Osteocyte (in vitro differentiated cells): ENCODE measurements around the gene MGA. TPM values are rescaled to one million over a fixed set of nuclear protein-coding genes. Genes with fewer than 3 reads are reported as not detected.

Source experiments
- DNase-seq: peaks from one replicate; pipeline ENCODE4 v3.0.0; 2021; ENCODE audit warnings: mixed read lengths; ENCODE audit not compliant: unreplicated experiment; ENCODE audit errors: extremely low spot score
- H3K27ac Mint-ChIP-seq: one replicate; pipeline ENCODE4 v1.8.0; 2021; ENCODE audit warnings: mild to moderate bottlenecking, mixed read lengths; ENCODE audit not compliant: unreplicated experiment
- H3K27me3 Mint-ChIP-seq: one replicate; pipeline ENCODE4 v1.8.0; 2021; ENCODE audit warnings: mixed read lengths; ENCODE audit not compliant: unreplicated experiment
- H3K36me3 Mint-ChIP-seq: one replicate; pipeline ENCODE4 v1.8.0; 2021; ENCODE audit warnings: mixed read lengths; ENCODE audit not compliant: unreplicated experiment
- H3K4me1 Mint-ChIP-seq: one replicate; pipeline ENCODE4 v1.8.0; 2021; ENCODE audit warnings: mixed read lengths; ENCODE audit not compliant: unreplicated experiment
- H3K4me3 Mint-ChIP-seq: one replicate; pipeline ENCODE4 v1.8.0; 2021; ENCODE audit warnings: mild to moderate bottlenecking, moderate library complexity, mixed read lengths; ENCODE audit not compliant: unreplicated experiment
- H3K9me3 Mint-ChIP-seq: one replicate; pipeline ENCODE4 v1.8.0; 2021; ENCODE audit warnings: mixed read lengths; ENCODE audit not compliant: unreplicated experiment
- CTCF ChIP-seq: fragments of 200-600 bp; sonication (generic); IDR thresholded peaks from 2 replicates; pipeline ENCODE4 v1.5.0; 2021; ENCODE audit warnings: antibody characterized with exemption, mild to moderate bottlenecking, moderate library complexity
- total RNA-seq: library from RNA; stranded (reverse); gene quantifications from 2 replicates; pipeline ENCODE4 v1.2.1, GENCODE V29; 2021

The MGA gene
- total RNA-seq, 1 donor from 2014 or later, result 47.2 TPM

GRCh38 chr15:41772720-41773331 lies 112.6 kb downstream of the MGA start:
- Mint-ChIP-seq H3K9me3 (no peaks in the 10 kb centered on the region), H3K4me1 (peaks cover 43% of the 10 kb centered on the region), H3K27ac (peak overlapping the region; percentile 96), H3K36me3 (peaks cover 6% of the 10 kb centered on the region), H3K4me3 (peak overlapping the region; percentile 86), H3K27me3 (no peaks in the 10 kb centered on the region)
- TF ChIP-seq CTCF, result peak; percentile 80
- no peak for DNase-seq

GRCh38 chr15:41773332-41773728 lies 113.1 kb downstream of the MGA start:
- Mint-ChIP-seq H3K27me3 (no peaks in the 10 kb centered on the region), H3K27ac (peak overlapping the region; percentile 96), H3K4me1 (peaks cover 48% of the 10 kb centered on the region), H3K9me3 (no peaks in the 10 kb centered on the region), H3K4me3 (peak overlapping the region; percentile 86), H3K36me3 (peaks cover 6% of the 10 kb centered on the region)
- DNase-seq, result no peak
- no peak for TF ChIP-seq CTCF

GRCh38 chr15:41773729-41774061 lies 113.5 kb downstream of the MGA start:
- Mint-ChIP-seq H3K36me3 (peaks cover 3% of the 10 kb centered on the region), H3K4me3 (peak overlapping the region; percentile 86), H3K27ac (peak overlapping the region; percentile 96), H3K4me1 (peaks cover 50% of the 10 kb centered on the region), H3K27me3 (no peaks in the 10 kb centered on the region), H3K9me3 (no peaks in the 10 kb centered on the region)
- TF ChIP-seq CTCF, result no peak
- DNase-seq, result no peak

GRCh38 chr15:41774062-41774881 lies 114.1 kb downstream of the MGA start, which contains the start of gene MAPKBP1:
Gene MAPKBP1 (plus strand): TSS chr15:41774484. CDS start chr15:41775276, 792 bp downstream.
- TF ChIP-seq CTCF, result peak; percentile 77
- Mint-ChIP-seq H3K27me3 (no peaks in the 10 kb centered on the region), H3K4me1 (peaks cover 54% of the 10 kb centered on the region), H3K9me3 (no peaks in the 10 kb centered on the region), H3K36me3 (no peaks in the 10 kb centered on the region), H3K4me3 (peak within 1 kb of the TSS; percentile 86), H3K27ac (peak within 1 kb of the TSS; percentile 96)
- DNase-seq, result peak; percentile 99

DNA sequence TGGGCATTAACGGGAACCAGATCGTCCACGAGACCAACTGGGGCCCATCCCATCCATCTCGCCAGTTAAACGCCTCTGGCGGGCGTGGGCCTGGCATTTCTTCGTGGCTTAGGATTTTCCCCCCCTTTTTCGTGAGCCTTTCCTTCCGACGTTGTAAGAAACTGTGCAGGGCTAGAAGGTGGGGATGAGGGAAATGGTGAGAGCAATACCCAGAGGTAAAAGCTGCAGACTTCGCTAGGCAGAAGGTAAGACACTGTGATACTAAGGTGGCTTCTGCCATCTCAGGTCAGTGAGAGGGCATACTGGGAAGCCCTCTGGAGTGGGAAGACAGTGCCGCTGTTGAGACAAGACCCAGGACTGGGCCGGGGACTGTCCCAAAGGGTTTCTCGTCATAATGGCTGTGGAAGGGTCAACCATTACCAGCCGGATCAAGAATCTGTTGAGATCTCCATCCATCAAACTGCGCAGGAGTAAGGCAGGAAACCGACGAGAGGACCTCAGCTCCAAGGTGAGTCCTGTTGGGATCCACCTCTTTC lies 114.7 kb downstream of the MGA start:
- Mint-ChIP-seq H3K9me3 (no peaks in the 10 kb centered on the region), H3K36me3 (peaks cover 2% of the 10 kb centered on the region), H3K27me3 (no peaks in the 10 kb centered on the region), H3K27ac (peak overlapping the region; percentile 96), H3K4me1 (peaks cover 58% of the 10 kb centered on the region), H3K4me3 (peak overlapping the region; percentile 86)
- TF ChIP-seq CTCF, result no peak
- no peak for DNase-seq
